Measurements from ENCODE around the gene CFLAR.
"Not testable (repeated sequence)": the region's sequence is repeated elsewhere in the genome, so short reads cannot be mapped to it uniquely, and the experiment has no call there.

The CFLAR gene

DNA sequence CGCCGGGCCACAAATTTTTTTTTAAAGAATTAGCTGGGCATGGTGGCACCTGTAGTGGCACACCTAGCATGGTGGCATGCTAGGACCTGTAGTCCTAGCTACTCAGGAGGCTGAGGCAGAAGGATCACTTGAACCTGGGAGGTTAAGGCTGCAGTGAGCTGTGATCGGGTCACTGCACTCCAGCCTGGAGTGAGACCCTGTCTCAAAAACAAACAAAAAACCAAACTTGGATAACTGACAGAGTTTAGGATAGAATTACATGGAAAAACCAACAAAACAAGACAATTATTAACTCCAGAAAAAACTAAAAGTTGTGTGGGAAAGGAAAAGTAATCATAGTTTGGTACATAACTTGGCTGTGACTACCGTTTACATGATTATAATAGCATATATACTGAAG is 1.6 kb upstream of the CFLAR start:
- Histone ChIP-seq H3K9me3 (ENCODE audit: insufficient read depth, low read depth, low read length) (no peaks in the 10 kb centered on the region), H3K4me2 (ENCODE audit: low read depth, low read length, poor library complexity, severe bottlenecking) (peak overlapping the region; percentile 90), H2AFZ (ENCODE audit: low read length) (no peak overlapping the region), H3K4me1 (ENCODE audit: insufficient read depth, low read length, poor library complexity, severe bottlenecking) (peaks cover 21% of the 10 kb centered on the region), H3K79me2 (ENCODE audit: insufficient read depth, low read length) (peaks cover 24% of the 10 kb centered on the region), H3K9ac (ENCODE audit: low read depth, low read length, poor library complexity, severe bottlenecking) (peak overlapping the region; percentile 50), H3K36me3 (ENCODE audit: insufficient read depth, low read length) (no peaks in the 10 kb centered on the region), H3K4me3 (ENCODE audit: low read length, poor library complexity, severe bottlenecking) (peak overlapping the region; percentile 86), H3K9me2 (replicated peaks; ENCODE audit: low read depth, low read length) (no peaks in the 10 kb centered on the region), H3F3A (ENCODE audit: low read depth) (peaks cover 18% of the 10 kb centered on the region), H4K20me1 (ENCODE audit: insufficient read depth, low read length, poor library complexity, severe bottlenecking) (peaks cover 3% of the 10 kb centered on the region), H3K27me3 (ENCODE audit: insufficient read depth, low read length, poor library complexity, severe bottlenecking) (no peaks in the 10 kb centered on the region)
- no peak for TF ChIP-seq EZH2phosphoT487 (IDR thresholded peaks at IDR 0.05; ENCODE audit: borderline replicate concordance)
- TF ChIP-seq, protein P1, sequence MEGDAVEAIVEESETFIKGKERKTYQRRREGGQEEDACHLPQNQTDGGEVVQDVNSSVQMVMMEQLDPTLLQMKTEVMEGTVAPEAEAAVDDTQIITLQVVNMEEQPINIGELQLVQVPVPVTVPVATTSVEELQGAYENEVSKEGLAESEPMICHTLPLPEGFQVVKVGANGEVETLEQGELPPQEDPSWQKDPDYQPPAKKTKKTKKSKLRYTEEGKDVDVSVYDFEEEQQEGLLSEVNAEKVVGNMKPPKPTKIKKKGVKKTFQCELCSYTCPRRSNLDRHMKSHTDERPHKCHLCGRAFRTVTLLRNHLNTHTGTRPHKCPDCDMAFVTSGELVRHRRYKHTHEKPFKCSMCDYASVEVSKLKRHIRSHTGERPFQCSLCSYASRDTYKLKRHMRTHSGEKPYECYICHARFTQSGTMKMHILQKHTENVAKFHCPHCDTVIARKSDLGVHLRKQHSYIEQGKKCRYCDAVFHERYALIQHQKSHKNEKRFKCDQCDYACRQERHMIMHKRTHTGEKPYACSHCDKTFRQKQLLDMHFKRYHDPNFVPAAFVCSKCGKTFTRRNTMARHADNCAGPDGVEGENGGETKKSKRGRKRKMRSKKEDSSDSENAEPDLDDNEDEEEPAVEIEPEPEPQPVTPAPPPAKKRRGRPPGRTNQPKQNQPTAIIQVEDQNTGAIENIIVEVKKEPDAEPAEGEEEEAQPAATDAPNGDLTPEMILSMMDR (conservative IDR thresholded peaks at IDR 0.05; ENCODE audit: low read length), result no peak

DNA sequence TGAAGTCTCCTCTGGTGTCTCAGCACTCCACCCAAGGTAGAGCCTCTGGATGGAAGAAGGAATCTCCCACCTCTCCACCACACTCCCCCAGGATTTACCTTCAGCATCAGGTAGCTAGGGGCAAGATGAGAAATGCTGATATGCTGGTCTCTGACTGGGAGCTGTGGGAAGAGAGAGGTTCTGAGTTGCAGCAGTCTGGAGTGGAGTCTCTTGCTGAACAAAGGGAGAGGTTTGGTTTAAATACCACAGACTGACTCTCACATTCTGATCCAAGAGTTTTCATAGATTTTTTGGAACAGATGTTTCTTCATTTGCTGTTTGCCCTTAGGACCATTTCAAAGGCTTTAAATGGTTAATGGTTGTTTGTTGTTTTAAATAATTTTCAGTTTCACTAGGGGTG is 1.1 kb upstream of the CFLAR start:
- peaks cover 25% of the 10 kb centered on the region for H3K4me1 ChIP-seq (ENCODE audit: insufficient read depth, low read length, poor library complexity, severe bottlenecking)
- no peaks in the 10 kb centered on the region for H3K9me3 ChIP-seq (ENCODE audit: insufficient read depth, low read depth, low read length)
- H4K20me1 ChIP-seq (ENCODE audit: insufficient read depth, low read length, poor library complexity, severe bottlenecking), result peaks cover 8% of the 10 kb centered on the region
- no peaks in the 10 kb centered on the region for H3K36me3 ChIP-seq (ENCODE audit: insufficient read depth, low read length)
- no peaks in the 10 kb centered on the region for H3K9me2 ChIP-seq (replicated peaks; ENCODE audit: low read depth, low read length)
- H3K27me3 ChIP-seq (ENCODE audit: insufficient read depth, low read length, poor library complexity, severe bottlenecking), result no peaks in the 10 kb centered on the region
- peaks cover 18% of the 10 kb centered on the region for H3F3A ChIP-seq (ENCODE audit: low read depth)
- TF ChIP-seq, protein P1 (conservative IDR thresholded peaks at IDR 0.05; ENCODE audit: low read length), result no peak
- no peak for TF ChIP-seq EZH2phosphoT487 (IDR thresholded peaks at IDR 0.05; ENCODE audit: borderline replicate concordance)
- H3K4me3 ChIP-seq (ENCODE audit: low read length, poor library complexity, severe bottlenecking), result peak overlapping the region; percentile 86
- peaks cover 29% of the 10 kb centered on the region for H3K79me2 ChIP-seq (ENCODE audit: insufficient read depth, low read length)
- H3K9ac ChIP-seq (ENCODE audit: low read depth, low read length, poor library complexity, severe bottlenecking), result peak overlapping the region; percentile 50
- H3K4me2 ChIP-seq (ENCODE audit: low read depth, low read length, poor library complexity, severe bottlenecking), result peak overlapping the region; percentile 90
- no peak overlapping the region for H2AFZ ChIP-seq (ENCODE audit: low read length)

DNA sequence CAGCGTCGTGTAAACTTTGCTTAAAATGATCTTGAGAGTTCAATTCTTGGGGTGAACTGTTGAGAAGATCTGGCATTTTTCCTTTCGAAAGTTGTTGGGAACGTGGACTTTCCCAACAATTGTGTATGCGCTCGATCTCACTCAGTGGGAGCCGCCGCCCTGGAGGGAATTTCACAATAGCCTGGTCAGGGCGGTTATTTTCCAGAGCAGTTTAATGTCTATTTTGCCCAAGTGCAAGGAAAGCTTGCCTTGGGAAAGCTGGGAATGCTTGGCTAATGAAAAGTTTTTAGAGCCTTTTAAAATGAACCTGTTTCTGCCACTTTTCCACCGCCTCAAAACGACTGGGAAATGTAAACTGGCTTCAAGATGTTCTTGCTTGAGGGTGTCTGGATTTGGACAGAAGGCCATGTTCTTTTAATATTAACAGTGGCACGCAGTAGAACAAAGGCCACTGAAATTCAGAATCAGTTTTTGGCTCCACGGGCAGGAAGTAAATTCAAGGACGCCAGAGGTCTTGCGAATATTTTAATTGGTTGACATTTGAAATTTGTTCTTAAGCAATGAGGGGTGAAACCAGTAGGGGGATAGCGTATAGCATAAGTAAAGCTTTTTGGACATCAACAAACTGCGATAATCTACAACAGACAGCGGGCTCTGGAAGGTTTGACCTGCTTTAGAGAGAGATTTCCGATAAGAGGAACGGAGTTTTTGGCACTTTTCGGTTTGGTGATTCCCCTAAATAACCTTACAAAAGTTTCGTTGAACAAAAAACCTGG is 1.2 kb downstream of the CFLAR start:
- TF ChIP-seq EZH2phosphoT487 (IDR thresholded peaks at IDR 0.05; ENCODE audit: borderline replicate concordance), result no peak
- TF ChIP-seq, protein P1 (conservative IDR thresholded peaks at IDR 0.05; ENCODE audit: low read length), result peak; percentile 44
- Histone ChIP-seq H3K27me3 (ENCODE audit: insufficient read depth, low read length, poor library complexity, severe bottlenecking) (no peaks in the 10 kb centered on the region), H4K20me1 (ENCODE audit: insufficient read depth, low read length, poor library complexity, severe bottlenecking) (peaks cover 26% of the 10 kb centered on the region), H3K4me1 (ENCODE audit: insufficient read depth, low read length, poor library complexity, severe bottlenecking) (peaks cover 42% of the 10 kb centered on the region), H3K4me3 (ENCODE audit: low read length, poor library complexity, severe bottlenecking) (peak overlapping the region; percentile 86), H3F3A (ENCODE audit: low read depth) (peaks cover 18% of the 10 kb centered on the region), H3K36me3 (ENCODE audit: insufficient read depth, low read length) (no peaks in the 10 kb centered on the region), H3K9ac (ENCODE audit: low read depth, low read length, poor library complexity, severe bottlenecking) (peak overlapping the region; percentile 96), H3K9me2 (replicated peaks; ENCODE audit: low read depth, low read length) (no peaks in the 10 kb centered on the region), H3K4me2 (ENCODE audit: low read depth, low read length, poor library complexity, severe bottlenecking) (peak overlapping the region; percentile 90), H2AFZ (ENCODE audit: low read length) (peak overlapping the region; percentile 89; the same call in 1 of the 2 replicates), H3K9me3 (ENCODE audit: insufficient read depth, low read depth, low read length) (no peaks in the 10 kb centered on the region), H3K79me2 (ENCODE audit: insufficient read depth, low read length) (peaks cover 52% of the 10 kb centered on the region)

DNA sequence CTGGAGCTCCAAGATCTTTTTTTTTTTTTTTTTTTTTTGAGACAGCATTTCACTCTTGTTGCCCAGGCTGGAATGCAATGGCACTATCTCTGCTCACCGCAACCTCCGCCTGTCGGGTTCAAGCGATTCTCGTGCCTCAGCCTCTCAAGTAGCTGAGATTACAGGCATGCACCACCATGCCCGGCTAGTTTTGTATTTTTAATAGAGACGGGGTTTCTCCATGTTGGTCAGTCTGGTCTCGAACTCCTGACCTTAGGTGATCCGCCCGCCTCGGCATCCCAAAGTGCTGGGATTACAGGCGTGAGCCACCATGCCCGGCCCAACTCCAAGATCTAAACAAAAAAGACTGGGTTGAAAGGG is 1.8 kb downstream of the CFLAR start:
- peak overlapping the region; percentile 24; the same call in 1 of the 2 replicates for H2AFZ ChIP-seq (ENCODE audit: low read length)
- H3K36me3 ChIP-seq (ENCODE audit: insufficient read depth, low read length); H3K27me3 ChIP-seq (ENCODE audit: insufficient read depth, low read length, poor library complexity, severe bottlenecking); H3K9me3 ChIP-seq (ENCODE audit: insufficient read depth, low read depth, low read length); H3K9me2 ChIP-seq (replicated peaks; ENCODE audit: low read depth, low read length): not testable (repeated sequence)
- peak overlapping the region; percentile 86 for H3K4me3 ChIP-seq (ENCODE audit: low read length, poor library complexity, severe bottlenecking)
- peak overlapping the region; percentile 90 for H3K4me2 ChIP-seq (ENCODE audit: low read depth, low read length, poor library complexity, severe bottlenecking)
- H3K9ac ChIP-seq (ENCODE audit: low read depth, low read length, poor library complexity, severe bottlenecking), result peak overlapping the region; percentile 96
- H3K4me1 ChIP-seq (ENCODE audit: insufficient read depth, low read length, poor library complexity, severe bottlenecking), result peaks cover 47% of the 10 kb centered on the region
- H3K79me2 ChIP-seq (ENCODE audit: insufficient read depth, low read length), result peaks cover 58% of the 10 kb centered on the region
- peaks cover 18% of the 10 kb centered on the region for H3F3A ChIP-seq (ENCODE audit: low read depth)
- peaks cover 31% of the 10 kb centered on the region for H4K20me1 ChIP-seq (ENCODE audit: insufficient read depth, low read length, poor library complexity, severe bottlenecking)

Measured in Loucy (cell line).